NCI-H460 (cell line): Measurements from ENCODE around the gene TAF1C. TPM values are rescaled to one million over a fixed set of nuclear protein-coding genes. Genes with fewer than 3 reads are reported as not detected.
A peak's percentile ranks its signal among the peaks of the same experiment; 100 is the strongest.

Experiments used
- DNase-seq: peaks from one replicate; pipeline ENCODE4 v3.0.0-alpha.2; 2016; ENCODE audit warnings: low read depth; ENCODE audit errors: extremely low read depth
- total RNA-seq: library from RNA; depleted of rRNA; stranded (reverse); fragments of >200 nt; shearing (Covaris generic); gene quantifications from 2 replicates; pipeline ENCODE4 v1.2.3, GENCODE V29; 2014

TAF1C gene
- total RNA-seq, 1 experiment from 2014 or later = 15.5 TPM

DNA sequence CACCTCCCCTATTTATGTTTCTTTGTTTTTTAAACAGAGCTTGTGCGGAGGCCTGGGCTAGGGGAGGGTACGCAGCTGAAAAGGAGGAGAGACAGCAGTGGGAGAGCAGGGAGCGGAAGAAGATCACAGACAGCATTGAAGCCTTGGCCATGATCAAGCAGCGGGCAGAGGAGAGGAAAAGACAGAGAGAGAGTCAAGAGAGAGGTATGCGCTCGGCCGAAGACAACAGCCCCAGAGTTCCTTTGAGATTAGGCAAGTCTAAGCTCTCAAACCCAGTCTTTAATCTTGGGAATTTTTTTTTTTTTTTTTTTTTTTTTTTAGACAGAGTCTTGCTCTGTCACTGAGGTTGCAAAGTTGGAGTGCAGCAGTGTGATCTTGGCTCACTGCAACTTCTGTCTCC is 21.1 kb downstream of the TAF1C start:
- no peak for DNase-seq

DNA sequence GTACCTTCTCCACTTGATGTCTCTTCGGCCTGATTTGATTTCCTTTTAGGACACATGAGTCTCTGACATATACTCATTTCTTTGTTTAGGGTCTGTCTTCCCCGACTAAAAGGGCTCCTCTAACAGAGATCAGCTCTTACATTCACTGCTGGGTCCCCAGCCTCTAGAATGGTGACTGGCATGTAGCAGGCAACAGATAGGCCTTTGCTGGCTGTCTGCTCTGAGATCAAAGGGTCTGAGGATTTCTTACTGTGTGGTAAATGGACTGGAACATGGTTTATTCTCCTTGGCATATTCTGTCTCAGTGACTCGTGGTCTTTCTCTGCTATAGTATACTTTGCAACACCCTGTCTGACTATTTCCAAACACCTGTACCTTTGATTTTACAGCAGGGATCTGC is 25.1 kb downstream of the TAF1C start:
- DNase-seq = no peak

- no peak for DNase-seq
Observed at GRCh38 chr16:84161037-84161436, 25.8 kb downstream of the TAF1C start.

- no peak for DNase-seq
Observed at GRCh38 chr16:84159800-84160199, 27.1 kb downstream of the TAF1C start.

DNA sequence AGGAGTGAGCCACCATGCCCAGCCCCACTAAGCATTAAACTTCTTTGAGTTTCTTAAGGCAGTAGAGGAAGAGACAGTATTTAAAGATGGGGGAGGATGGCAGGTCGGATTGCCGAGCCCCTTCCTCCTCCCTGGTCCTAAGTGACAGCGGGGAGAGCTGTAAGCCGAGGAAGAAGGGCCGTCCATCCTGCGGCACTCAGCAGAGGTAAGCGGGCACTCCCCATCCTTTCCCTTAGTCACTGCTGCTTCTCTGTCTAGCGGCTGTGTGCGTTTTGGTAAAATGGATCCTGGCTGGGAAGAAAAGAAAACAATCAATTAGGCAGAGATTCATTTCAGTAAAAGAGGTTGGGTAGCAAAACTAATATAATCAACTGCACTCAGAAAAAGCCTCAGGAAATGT is 27.9 kb downstream of the TAF1C start:
- DNase-seq = no peak

DNA sequence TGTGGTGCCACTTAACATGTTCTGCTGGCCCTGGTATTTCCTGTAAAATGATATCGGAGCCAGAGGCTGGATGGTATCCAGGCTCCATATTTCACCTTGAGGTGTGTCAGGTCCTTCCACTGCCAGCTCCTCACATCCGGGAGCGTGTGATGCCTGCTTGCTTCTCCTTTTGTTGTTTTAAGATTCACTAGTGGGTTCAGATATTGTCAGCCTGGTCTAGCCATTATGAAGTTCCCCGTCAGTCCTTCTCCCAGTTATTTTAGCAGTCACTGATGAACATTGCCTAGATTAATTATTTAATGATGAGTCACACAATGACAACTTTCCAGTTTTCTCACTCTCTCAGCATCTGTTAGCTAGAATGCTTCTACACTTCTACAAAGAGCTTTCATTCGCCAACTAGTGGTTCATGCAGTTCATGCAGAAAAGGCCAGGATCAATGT is 30.5 kb downstream of the TAF1C start:
- no peak for DNase-seq

- DNase-seq = no peak
Observed at GRCh38 chr16:84155771-84156170, 31.1 kb downstream of the TAF1C start.

DNA sequence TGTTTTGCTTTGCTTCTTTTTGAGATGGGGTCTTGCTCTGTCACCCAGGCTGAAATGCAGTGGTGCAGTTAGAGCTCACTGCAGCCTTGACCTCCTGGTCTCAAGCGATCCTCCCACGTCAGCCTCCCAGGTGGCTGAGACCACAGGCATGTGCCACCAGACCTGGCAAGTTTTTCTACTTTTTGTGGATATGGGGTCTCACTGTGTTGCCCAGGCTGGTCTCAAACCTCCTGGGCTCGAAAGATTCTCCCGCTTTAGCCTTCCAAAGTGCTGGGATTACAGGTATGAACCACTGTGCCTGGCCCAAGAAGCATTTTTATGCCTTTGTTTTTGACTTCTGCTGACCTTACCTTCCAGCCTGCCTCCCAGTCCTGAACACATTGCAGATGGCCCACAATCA is 31.6 kb downstream of the TAF1C start:
- no peak for DNase-seq

DNA sequence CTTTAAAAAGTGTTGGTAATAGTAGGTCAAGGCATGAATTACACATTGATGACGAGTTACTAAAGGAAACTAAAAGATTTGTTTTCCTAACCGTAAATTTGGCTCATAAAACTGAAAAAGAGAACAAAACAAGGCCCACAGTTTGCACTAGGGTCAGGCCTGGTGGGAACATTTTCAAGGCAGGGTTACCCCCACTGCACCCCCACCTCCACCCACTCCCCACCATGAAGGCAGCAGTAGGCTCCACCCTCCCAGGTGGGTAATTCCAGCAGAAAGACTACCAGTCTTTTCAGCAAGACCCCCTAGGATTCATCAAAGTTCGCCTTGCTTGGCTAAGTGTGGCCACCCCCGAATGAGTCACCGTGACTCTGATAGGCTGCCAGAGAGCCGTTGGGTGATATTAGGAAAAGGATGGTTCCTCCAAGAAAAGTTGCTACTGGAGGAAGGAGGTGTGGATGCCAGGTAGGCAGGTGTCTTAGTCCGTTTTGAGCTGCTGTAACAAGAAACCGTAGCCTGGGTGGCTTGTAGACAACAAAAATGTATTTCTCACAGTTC is 33.1 kb downstream of the TAF1C start:
- DNase-seq = no peak

DNA sequence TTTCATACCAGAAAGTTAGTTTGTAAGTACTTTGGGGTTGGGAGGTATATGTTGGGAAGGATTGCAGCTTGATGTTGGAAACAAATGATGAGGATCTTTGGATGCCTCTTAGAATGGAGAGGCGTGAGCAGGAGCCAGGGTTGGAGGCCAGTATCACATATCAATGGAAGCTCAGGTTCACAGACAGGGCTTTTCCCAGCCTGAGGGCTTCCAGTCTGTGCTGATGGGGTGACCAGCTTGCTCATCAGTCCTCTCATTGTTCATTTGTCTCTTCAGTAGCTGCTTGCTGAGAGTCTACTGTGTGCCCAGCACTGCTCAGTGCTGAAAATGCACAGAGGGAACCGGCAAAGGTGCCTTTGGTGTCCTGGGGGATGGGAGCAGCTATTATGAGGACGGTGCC is 35.9 kb downstream of the TAF1C start:
- no peak for DNase-seq

- DNase-seq = peak; percentile 76
Observed at GRCh38 chr16:84144859-84145639, 41.8 kb downstream of the TAF1C start, which contains the start of the genes DNAAF1 and HSDL1. Gene DNAAF1, plus strand, starts transcription at chr16:84145308. Its CDS starts 133 bp downstream, at chr16:84145441. Gene HSDL1, minus strand, starts transcription at chr16:84145177. Its CDS starts 13,856 bp downstream, at chr16:84131321.

DNA sequence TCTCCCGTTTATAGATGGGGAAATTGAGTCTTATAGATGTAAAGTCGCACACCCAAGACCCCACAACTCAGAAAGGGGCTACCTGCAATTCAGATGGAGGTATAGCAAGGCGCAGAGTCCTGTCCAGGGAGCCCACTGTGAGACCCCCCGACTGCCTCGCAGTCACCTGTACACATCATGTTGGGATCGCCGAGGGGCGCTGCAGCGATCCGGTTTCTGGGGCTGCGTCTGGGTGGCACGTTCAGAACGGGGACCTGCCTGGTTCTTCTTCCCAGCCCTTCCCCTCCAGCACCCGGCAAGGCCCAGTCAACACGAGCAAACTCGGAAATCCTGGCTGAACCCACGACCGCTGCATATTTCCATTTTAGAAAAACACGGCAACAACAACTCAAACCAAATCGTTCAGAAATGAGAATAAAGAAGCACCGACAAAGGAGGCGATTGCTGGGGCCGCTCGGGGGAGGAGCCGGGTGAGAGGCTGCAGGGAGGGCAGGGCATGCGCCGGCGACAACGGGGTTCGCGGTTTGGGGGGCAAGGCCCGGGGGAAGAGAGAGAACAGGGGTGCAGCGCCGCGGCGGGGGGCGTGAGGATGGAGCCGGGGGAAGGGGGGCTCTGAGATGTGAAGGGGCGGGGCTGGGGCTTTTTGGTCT is 42.5 kb downstream of the TAF1C start:
- DNase-seq = no peak

DNA sequence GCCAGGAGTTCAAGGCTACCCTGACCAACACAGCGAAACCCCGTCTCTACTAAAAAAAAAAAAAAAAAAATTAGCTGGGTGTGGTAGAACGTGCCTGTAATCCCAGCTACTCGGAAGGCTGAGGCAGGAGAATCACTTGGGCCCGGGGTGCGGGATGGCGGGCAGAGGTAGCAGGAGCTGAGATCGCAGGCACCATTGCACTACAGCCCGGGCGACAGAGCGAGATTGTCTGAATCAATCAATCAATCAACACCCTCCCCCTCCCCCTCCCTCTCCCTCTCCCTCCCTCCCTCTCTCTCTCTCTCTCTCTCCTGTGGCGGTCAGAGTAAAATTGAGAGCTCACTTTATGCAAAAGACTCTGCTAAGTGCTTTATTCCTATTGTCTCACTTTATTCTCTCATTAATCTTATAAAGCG is 43.1 kb downstream of the TAF1C start:
- DNase-seq = no peak

GRCh38 chr16:84143081-84143480 is 43.8 kb downstream of the TAF1C start:
- DNase-seq = no peak

DNA sequence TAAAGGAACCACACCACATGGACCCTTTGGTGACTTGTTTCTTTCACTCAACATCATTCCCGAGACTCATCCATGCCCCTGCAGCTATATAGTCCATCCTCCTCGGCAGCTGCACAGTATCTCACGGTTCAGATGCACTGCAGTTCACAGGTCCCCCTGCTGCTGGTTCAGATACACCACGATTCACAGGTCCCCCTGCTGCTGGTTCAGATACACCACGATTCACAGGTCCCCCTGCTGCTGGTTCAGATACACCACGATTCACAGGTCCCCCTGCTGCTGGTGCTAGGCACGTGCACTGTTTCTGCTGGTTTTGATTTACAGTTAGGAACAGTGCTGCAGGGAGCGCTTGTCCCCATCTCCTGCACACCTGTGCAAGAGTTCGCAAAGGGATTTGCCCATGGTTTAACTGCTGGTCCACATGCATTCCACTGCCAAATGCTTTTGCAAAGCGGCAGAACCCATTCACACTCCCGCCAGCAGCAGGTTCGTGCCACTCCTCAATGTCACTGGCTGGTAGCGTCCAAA is 45.6 kb downstream of the TAF1C start:
- no peak for DNase-seq

DNA sequence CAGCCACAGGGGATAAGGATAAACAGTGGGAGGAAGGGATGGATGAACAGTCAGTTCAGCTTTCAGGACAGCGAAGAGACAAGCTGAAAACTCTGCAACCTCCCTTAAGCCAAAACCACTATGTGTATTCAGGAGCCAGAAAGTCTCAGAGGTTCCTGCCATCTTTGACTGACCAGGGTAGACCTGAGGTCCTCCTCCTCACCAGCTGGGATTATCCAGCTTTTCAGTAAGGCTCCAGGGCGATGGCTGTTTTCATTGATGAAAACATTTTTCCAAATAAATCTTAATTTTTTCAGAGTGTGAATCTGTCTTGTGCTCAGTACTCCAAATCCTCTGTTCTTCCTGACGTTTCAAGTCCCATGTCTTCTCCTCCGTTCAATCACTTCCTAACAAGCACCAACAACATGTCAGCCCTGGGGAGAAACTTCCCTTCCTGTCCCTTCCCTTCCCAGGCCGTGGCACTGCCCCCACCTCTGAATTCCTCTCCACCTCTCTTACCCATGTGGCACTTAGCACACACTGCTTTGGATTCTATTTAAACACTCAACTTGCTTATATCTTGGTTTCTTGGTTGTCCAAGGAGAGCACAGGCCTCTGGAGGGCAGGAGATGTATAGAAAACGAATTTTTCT is 47.1 kb downstream of the TAF1C start:
- DNase-seq = no peak

- no peak for DNase-seq
Observed at GRCh38 chr16:84138824-84139627, 47.8 kb downstream of the TAF1C start.

DNA sequence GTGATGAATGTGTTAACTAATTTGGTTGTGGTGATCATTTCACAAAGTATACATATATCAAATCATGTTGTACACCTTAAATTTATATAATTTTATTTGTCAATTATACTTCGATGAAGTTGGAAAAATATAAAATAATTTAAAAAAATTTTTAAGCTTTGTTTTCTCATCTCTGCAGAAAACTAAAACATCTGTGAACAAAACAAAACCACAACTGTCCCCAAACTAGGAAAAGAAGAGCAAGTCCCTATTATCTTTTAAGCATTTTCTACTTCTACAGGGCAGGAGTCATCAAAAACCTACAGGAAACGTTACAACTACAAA is 48.4 kb downstream of the TAF1C start:
- no peak for DNase-seq

DNA sequence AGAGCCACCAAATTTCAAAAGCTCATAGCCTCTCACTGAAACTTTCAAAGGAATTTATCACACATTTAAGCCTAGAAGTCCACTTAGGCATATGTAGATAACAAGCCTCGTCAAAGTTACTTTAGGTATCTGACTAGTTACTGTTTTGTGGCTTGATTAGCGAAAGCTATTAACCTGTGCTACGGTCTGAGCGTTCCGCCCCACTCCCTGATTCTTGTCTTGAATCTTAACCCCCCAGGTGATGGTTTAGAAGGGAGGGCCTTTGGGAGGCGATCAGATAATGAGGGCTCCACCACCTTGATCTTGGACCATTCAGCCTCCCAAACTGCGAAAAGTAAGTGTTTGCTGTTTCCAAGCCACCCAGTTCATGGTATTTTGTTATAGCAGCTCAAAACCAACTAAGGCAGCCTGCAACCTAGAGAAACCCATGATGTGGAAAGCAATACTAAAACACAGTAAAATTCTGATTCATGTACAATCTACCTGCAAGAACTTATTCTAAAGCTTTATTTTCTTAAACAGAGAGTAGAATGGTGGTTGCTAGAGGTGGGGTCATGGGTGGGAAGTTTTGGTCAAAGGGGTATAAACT is 49.0 kb downstream of the TAF1C start:
- no peak for DNase-seq

- DNase-seq = no peak
Observed at GRCh38 chr16:84137287-84137686, 49.6 kb downstream of the TAF1C start.
